Uterus (tissue), 2 donors: Measurements from ENCODE around the gene UGT1A1.

Experiments used
- CTCF ChIP-seq, 4 experiments: fragments of 200-600 bp in 2 of 4; fragments of 450-650 bp in 2 of 4; sonication (generic) in 2 of 4; IDR thresholded peaks; one replicate each; pipeline ENCODE4 v1.5.1; 2016 to 2019; ENCODE audit warnings: antibody characterized with exemption in 4 of 4, mild to moderate bottlenecking in 2 of 4, moderate library complexity in 1 of 4
- POLR2A ChIP-seq, 2 donors: fragments of 450-650 bp; IDR thresholded peaks; one replicate each; pipeline ENCODE4 v1.6.1; 2016; ENCODE audit warnings: antibody characterized with exemption in 2 of 2, mild to moderate bottlenecking in 1 of 2, moderate library complexity in 1 of 2

- TF ChIP-seq CTCF (IDR thresholded peaks at IDR 0.05), result no peak
- TF ChIP-seq POLR2A (IDR thresholded peaks at IDR 0.05), result no peak
Measured at GRCh38 chr2:233780771-233781170, 20.7 kb downstream of the UGT1A1 start.
